Gastroesophageal sphincter (tissue), 4 donors: ENCODE data around the gene TRPC4AP. TPM values are rescaled to one million over a fixed set of nuclear protein-coding genes. Genes with fewer than 3 reads are reported as not detected.

ENCODE experiments used
- ATAC-seq: fragments of 150-250 bp; one replicate; pipeline ENCODE4 v1.9.1; 2016; ENCODE audit warnings: mild to moderate bottlenecking, moderate library complexity
- H3K27ac ChIP-seq, 4 donors: fragments of 200-600 bp; sonication (generic) in 3 of 4; 1 replicate in 3 of 4; 2 replicates in 1 of 4; pipeline ENCODE4 v1.5.1; 2016 to 2019
- H3K27me3 ChIP-seq: fragments of 200-600 bp; sonication (generic); one replicate; pipeline ENCODE4 v1.5.1; 2019
- H3K36me3 ChIP-seq, 2 donors: fragments of 200-600 bp; sonication (generic); one replicate each; pipeline ENCODE4 v1.5.1; 2019; ENCODE audit warnings: control low read depth in 1 of 2
- H3K4me1 ChIP-seq, 3 donors: fragments of 200-600 bp; sonication (generic); 1 replicate in 2 of 3; 2 replicates in 1 of 3; pipeline ENCODE4 v1.5.1; 2016 to 2019; ENCODE audit warnings: control low read depth in 2 of 3
- H3K4me3 ChIP-seq, 2 donors: fragments of 200-600 bp; sonication (generic); one replicate each; pipeline ENCODE4 v1.5.1; 2019; ENCODE audit warnings: mild to moderate bottlenecking in 1 of 2, moderate library complexity in 1 of 2
- H3K9me3 ChIP-seq, 3 donors: fragments of 200-600 bp; sonication (generic); one replicate each; pipeline ENCODE4 v1.5.1; 2017 to 2019; ENCODE audit warnings: control low read depth in 2 of 3
- CTCF ChIP-seq, 4 experiments: fragments of 200-600 bp in 2 of 4; fragments of 450-650 bp in 2 of 4; sonication (generic) in 1 of 4; IDR thresholded peaks; one replicate each; pipeline ENCODE4 v1.5.1; 2017 to 2019; ENCODE audit warnings: antibody characterized with exemption in 4 of 4, mild to moderate bottlenecking in 2 of 4, moderate library complexity in 2 of 4
- EP300 ChIP-seq: sonication (generic); formaldehyde crosslinking; IDR thresholded peaks from one replicate; pipeline ENCODE4 v1.6.1; 2017; ENCODE audit warnings: antibody characterized with exemption, mild to moderate bottlenecking
- POLR2A ChIP-seq, 2 donors: fragments of 450-650 bp; IDR thresholded peaks; one replicate each; pipeline ENCODE4 v1.6.1; 2017; ENCODE audit warnings: antibody characterized with exemption in 2 of 2, mild to moderate bottlenecking in 2 of 2, moderate library complexity in 1 of 2
- POLR2AphosphoS5 ChIP-seq: sonication (generic); formaldehyde crosslinking; IDR thresholded peaks from one replicate; pipeline ENCODE4 v1.6.1; 2017; ENCODE audit warnings: antibody characterized with exemption
- WGBS, 2 donors: methylation state at CpG; one replicate each; pipeline ENCODE4 v1.1.5; 2018; ENCODE audit warnings: low coverage in 1 of 2; 5-methylcytosine and 5-hydroxymethylcytosine counted together
- total RNA-seq, 4 donors: library from RNA; depleted of rRNA; stranded (reverse); fragments of >200 nt; gene quantifications; one replicate each; pipeline ENCODE4 v1.1.0, GENCODE V29; 2016

Gene TRPC4AP
- total RNA-seq, 4 donors from 2014 or later: 47.5 to 57.1 (median 52.4) TPM

- no peak for ATAC-seq
- Histone ChIP-seq H3K4me3 (no peak overlapping the region), H3K9me3 (no peaks in the 10 kb centered on the region), H3K36me3 (peaks cover 4 to 76% of the 10 kb centered on the region in 2 donors), H3K4me1 (no peaks in the 10 kb centered on the region), H3K27me3 (no peaks in the 10 kb centered on the region), H3K27ac (no peak overlapping the region)
- TF ChIP-seq EP300: no peak
- no peak for TF ChIP-seq CTCF (IDR thresholded peaks at IDR 0.05)
- 40 to 86% methylated on average over 1 of the region's 1 CpG for WGBS, 2 donors
Observed at GRCh38 chr20:35048739-35049138, 43.9 kb downstream of the TRPC4AP start.

GRCh38 chr20:35042268-35042667 lies 50.3 kb downstream of the TRPC4AP start:
- Histone ChIP-seq H3K27ac (no peak overlapping the region), H3K4me1 (peaks cover 0 to 6% (median 0%) of the 10 kb centered on the region in 3 donors), H3K27me3 (no peaks in the 10 kb centered on the region), H3K4me3 (no peak overlapping the region), H3K36me3 (peaks cover 0 to 90% of the 10 kb centered on the region in 2 donors), H3K9me3 (no peaks in the 10 kb centered on the region)
- ATAC-seq: no peak
- no peak for TF ChIP-seq POLR2A (IDR thresholded peaks at IDR 0.05)
- no peak for TF ChIP-seq POLR2AphosphoS5
- no peak for TF ChIP-seq EP300
- TF ChIP-seq CTCF (IDR thresholded peaks at IDR 0.05): no peak

DNA sequence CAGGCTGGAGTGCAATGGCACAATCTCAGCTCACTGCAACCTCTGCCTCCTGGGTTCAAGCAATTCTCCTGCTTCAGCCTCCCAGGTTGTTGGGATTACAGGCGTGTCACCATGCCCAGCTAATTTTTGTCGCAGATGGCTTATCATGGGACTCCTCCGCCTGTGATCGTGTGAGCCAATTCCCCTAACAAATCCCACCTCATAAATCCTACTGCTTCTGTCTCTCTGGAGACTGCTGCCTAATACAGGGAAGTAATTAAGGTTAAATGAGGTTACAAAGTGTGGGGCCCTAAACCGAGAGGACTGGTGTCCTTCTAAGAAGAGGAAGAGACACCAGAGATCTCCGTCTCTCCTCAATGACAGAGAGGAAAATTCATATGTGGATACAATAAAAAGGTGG lies 52.0 kb downstream of the TRPC4AP start:
- 79% methylated on average over 6 of the region's 6 CpGs; no CpG with 5 or more reads in 1 of the 2 donors for WGBS, 2 donors
- H3K36me3 ChIP-seq: peaks cover 0 to 80% of the 10 kb centered on the region in 2 donors
- H3K9me3 ChIP-seq: no peaks in the 10 kb centered on the region
- TF ChIP-seq POLR2A (IDR thresholded peaks at IDR 0.05): no peak
- TF ChIP-seq CTCF (IDR thresholded peaks at IDR 0.05): no peak
- no peak for TF ChIP-seq POLR2AphosphoS5
- no peak for TF ChIP-seq EP300
- H3K4me3 ChIP-seq: no peak overlapping the region
- H3K27ac ChIP-seq: no peak overlapping the region
- H3K27me3 ChIP-seq: no peaks in the 10 kb centered on the region
- H3K4me1 ChIP-seq: peaks cover 0 to 6% (median 0%) of the 10 kb centered on the region in 3 donors
- ATAC-seq: no peak

- 60 to 66% methylated on average over 6 to 8 of the region's 9 CpGs for WGBS, 2 donors
- H3K9me3 ChIP-seq: no peaks in the 10 kb centered on the region
- no peak overlapping the region for H3K4me3 ChIP-seq
- peaks cover 0 to 80% of the 10 kb centered on the region in 2 donors for H3K36me3 ChIP-seq
- TF ChIP-seq EP300 (no peak), POLR2AphosphoS5 (no peak), POLR2A (IDR thresholded peaks at IDR 0.05) (no peak), CTCF (IDR thresholded peaks at IDR 0.05) (no peak)
- ATAC-seq: no peak
- no peak overlapping the region for H3K27ac ChIP-seq
- no peaks in the 10 kb centered on the region for H3K27me3 ChIP-seq
- peaks cover 0 to 6% (median 0%) of the 10 kb centered on the region in 3 donors for H3K4me1 ChIP-seq
Observed at GRCh38 chr20:35039846-35040489, 52.6 kb downstream of the TRPC4AP start.

DNA sequence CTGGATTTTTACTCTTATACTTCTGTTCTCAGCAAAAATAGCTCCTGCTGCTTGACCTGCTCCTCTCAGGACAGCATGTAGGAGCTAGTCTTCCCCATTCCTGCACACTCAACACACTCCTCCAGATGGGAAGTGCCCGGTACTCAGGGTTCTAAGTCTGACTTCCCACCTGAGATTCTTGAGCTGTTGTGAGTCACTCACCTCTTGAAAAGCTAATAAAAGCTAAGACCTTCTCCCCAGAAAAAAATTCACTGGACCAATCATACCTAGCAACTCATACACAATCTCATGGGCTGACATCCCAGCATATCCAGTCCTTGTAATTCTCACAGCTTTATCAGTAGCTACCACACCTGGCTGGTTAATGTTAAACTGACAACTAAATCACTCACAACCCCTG lies 53.5 kb downstream of the TRPC4AP start:
- no peak overlapping the region for H3K4me3 ChIP-seq
- no peak for ATAC-seq
- peaks cover 0 to 6% (median 0%) of the 10 kb centered on the region in 3 donors for H3K4me1 ChIP-seq
- H3K27me3 ChIP-seq: no peaks in the 10 kb centered on the region
- 67 to 100% methylated on average over 1 of the region's 1 CpG for WGBS, 2 donors
- no peaks in the 10 kb centered on the region for H3K9me3 ChIP-seq
- peaks cover 6 to 80% of the 10 kb centered on the region in 2 donors for H3K36me3 ChIP-seq
- TF ChIP-seq CTCF (IDR thresholded peaks at IDR 0.05) (no peak), POLR2AphosphoS5 (no peak), POLR2A (IDR thresholded peaks at IDR 0.05) (no peak)
- no peak overlapping the region for H3K27ac ChIP-seq
